ENCODE results near the gene TBC1D7. TPM values are rescaled to one million over a fixed set of nuclear protein-coding genes. Genes with fewer than 3 reads are reported as not detected.

TBC1D7 gene
- polyA plus RNA-seq, 1 donor from 2014 or later, result 67.9 TPM

- Histone ChIP-seq H3K27ac (ENCODE audit: low read length) (no peak overlapping the region), H3K36me3 (ENCODE audit: insufficient read depth, low read length) (peaks cover 7% of the 10 kb centered on the region), H4K20me1 (ENCODE audit: insufficient read depth) (no peaks in the 10 kb centered on the region), H2AFZ (ENCODE audit: low read depth, low read length) (no peak overlapping the region), H3F3A (ENCODE audit: insufficient read depth, low read length, poor library complexity, severe bottlenecking) (no peaks in the 10 kb centered on the region), H3K79me2 (replicated peaks; ENCODE audit: insufficient read depth, low read length) (no peaks in the 10 kb centered on the region), H3K9me3 (ENCODE audit: low read length) (no peaks in the 10 kb centered on the region), H3K27me3 (ENCODE audit: insufficient read depth, low read depth, low read length) (no peaks in the 10 kb centered on the region), H3K4me3 (ENCODE audit: low read length) (no peak overlapping the region), H3K9ac (ENCODE audit: low read length) (no peak overlapping the region), H3K4me2 (ENCODE audit: low read length) (no peak overlapping the region), H3K9me2 (ENCODE audit: insufficient read depth, low read length) (no peaks in the 10 kb centered on the region)
- no peak for TF ChIP-seq EP300 (conservative IDR thresholded peaks at IDR 0.05; ENCODE audit: poor library complexity, severe bottlenecking)
- no peak for TF ChIP-seq CTCF (IDR thresholded peaks at IDR 0.05; ENCODE audit: poor library complexity, severe bottlenecking)
- no peak for TF ChIP-seq SMC3 (conservative IDR thresholded peaks at IDR 0.05; ENCODE audit: poor library complexity)
- TF ChIP-seq POLR2AphosphoS5 (IDR thresholded peaks at IDR 0.05), result no peak
- TF ChIP-seq, protein P1, sequence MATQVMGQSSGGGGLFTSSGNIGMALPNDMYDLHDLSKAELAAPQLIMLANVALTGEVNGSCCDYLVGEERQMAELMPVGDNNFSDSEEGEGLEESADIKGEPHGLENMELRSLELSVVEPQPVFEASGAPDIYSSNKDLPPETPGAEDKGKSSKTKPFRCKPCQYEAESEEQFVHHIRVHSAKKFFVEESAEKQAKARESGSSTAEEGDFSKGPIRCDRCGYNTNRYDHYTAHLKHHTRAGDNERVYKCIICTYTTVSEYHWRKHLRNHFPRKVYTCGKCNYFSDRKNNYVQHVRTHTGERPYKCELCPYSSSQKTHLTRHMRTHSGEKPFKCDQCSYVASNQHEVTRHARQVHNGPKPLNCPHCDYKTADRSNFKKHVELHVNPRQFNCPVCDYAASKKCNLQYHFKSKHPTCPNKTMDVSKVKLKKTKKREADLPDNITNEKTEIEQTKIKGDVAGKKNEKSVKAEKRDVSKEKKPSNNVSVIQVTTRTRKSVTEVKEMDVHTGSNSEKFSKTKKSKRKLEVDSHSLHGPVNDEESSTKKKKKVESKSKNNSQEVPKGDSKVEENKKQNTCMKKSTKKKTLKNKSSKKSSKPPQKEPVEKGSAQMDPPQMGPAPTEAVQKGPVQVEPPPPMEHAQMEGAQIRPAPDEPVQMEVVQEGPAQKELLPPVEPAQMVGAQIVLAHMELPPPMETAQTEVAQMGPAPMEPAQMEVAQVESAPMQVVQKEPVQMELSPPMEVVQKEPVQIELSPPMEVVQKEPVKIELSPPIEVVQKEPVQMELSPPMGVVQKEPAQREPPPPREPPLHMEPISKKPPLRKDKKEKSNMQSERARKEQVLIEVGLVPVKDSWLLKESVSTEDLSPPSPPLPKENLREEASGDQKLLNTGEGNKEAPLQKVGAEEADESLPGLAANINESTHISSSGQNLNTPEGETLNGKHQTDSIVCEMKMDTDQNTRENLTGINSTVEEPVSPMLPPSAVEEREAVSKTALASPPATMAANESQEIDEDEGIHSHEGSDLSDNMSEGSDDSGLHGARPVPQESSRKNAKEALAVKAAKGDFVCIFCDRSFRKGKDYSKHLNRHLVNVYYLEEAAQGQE (IDR thresholded peaks at IDR 0.05; ENCODE audit: borderline replicate concordance), result no peak
- TF ChIP-seq RAD21 (conservative IDR thresholded peaks at IDR 0.05), result no peak
- no peak for TF ChIP-seq MXI1 (conservative IDR thresholded peaks at IDR 0.05; ENCODE audit: poor library complexity, severe bottlenecking)
- TF ChIP-seq TAF1 (IDR thresholded peaks at IDR 0.05; ENCODE audit: low read depth), result no peak
- TF ChIP-seq EZH2 (IDR thresholded peaks at IDR 0.05; ENCODE audit: borderline replicate concordance, insufficient read depth, low read length, poor library complexity, severe bottlenecking), result no peak
Measured at GRCh38 chr6:13364842-13365241, 36.5 kb upstream of the TBC1D7 start.

GRCh38 chr6:13362412-13362811, 34.1 kb upstream of the TBC1D7 start:
- TF ChIP-seq, protein P1 (IDR thresholded peaks at IDR 0.05; ENCODE audit: borderline replicate concordance), result no peak
- TF ChIP-seq EZH2 (IDR thresholded peaks at IDR 0.05; ENCODE audit: borderline replicate concordance, insufficient read depth, low read length, poor library complexity, severe bottlenecking), result no peak
- H3K36me3 ChIP-seq (ENCODE audit: insufficient read depth, low read length), result peaks cover 7% of the 10 kb centered on the region
- H3K9me3 ChIP-seq (ENCODE audit: low read length), result no peaks in the 10 kb centered on the region

More at GRCh38 chr6:13362412-13362811, 34.1 kb upstream of the TBC1D7 start:
- no peaks in the 10 kb centered on the region for H3K9me2 ChIP-seq (ENCODE audit: insufficient read depth, low read length)
- H3K27ac ChIP-seq (ENCODE audit: low read length), result no peak overlapping the region
- no peak overlapping the region for H2AFZ ChIP-seq (ENCODE audit: low read depth, low read length)
- H4K20me1 ChIP-seq (ENCODE audit: insufficient read depth), result no peaks in the 10 kb centered on the region
- H3K79me2 ChIP-seq (replicated peaks; ENCODE audit: insufficient read depth, low read length), result no peaks in the 10 kb centered on the region
- H3K4me2 ChIP-seq (ENCODE audit: low read length), result no peak overlapping the region
- H3K9ac ChIP-seq (ENCODE audit: low read length), result no peak overlapping the region
- H3K4me3 ChIP-seq (ENCODE audit: low read length), result no peak overlapping the region
- H3F3A ChIP-seq (ENCODE audit: insufficient read depth, low read length, poor library complexity, severe bottlenecking), result no peaks in the 10 kb centered on the region
- no peaks in the 10 kb centered on the region for H3K27me3 ChIP-seq (ENCODE audit: insufficient read depth, low read depth, low read length)
